ENCODE measurements around the gene CRHBP. TPM values are rescaled to one million over a fixed set of nuclear protein-coding genes. Genes with fewer than 3 reads are reported as not detected.

The CRHBP gene
- total and polyA plus RNA-seq, 8 donors = 0.31 to 1.2 (median 0.57) TPM; not detected in 4

DNA sequence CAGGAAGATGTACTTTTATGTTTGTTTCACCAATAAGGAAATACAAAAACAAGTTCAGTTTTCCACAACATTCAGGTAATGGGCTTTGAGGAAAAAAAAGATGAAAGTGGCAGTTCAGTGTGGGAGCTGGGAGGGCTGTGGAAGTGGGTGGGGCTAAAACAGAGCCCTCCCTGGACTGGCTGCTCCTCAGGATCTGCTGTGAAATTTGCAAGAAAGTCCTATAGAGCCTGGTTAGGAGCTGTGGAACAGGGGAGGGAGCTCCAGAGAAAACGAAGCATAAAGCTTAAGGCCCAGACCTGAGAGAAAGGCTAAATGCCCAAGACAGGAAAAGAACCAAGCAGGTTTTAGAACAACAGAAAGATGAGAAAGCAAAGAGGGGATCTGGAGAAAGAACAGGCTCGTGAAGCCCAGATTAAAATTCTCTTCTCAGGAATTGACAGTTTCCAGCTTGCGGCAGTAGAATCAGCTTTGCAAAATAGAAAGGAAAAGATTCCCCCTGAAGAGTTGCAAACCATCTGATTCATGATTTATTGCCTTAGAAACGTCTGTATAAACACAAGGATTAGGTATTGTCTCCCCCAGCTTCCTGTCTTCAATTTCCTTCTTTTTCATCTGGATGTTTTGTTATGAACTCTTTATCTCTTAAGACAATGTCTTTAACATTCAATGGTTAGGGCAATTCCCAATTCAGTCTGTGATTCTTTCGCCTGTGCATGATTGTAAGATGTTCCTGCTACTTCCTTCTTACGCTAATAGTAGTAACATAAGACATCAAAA lies 26.3 kb upstream of the CRHBP start:
- no peak for DNase-seq
- no peak for FAIRE-seq
- TF ChIP-seq CTCF (IDR thresholded peaks at IDR 0.05) = no peak
- H3K9me3 ChIP-seq = no peaks in the 10 kb centered on the region
- H3K36me3 ChIP-seq = no peaks in the 10 kb centered on the region
- H3K27ac ChIP-seq = no peak overlapping the region
- intact Hi-C loops (cut with DNase I) = no loop called here
- H3K4me1 ChIP-seq = no peaks in the 10 kb centered on the region
- no peak overlapping the region for H3K4me3 ChIP-seq
- H3K27me3 ChIP-seq = no peaks in the 10 kb centered on the region
- WGBS, 2 donors = 58 to 63% methylated on average over 6 of the region's 6 CpGs
- no peak for ATAC-seq

DNA sequence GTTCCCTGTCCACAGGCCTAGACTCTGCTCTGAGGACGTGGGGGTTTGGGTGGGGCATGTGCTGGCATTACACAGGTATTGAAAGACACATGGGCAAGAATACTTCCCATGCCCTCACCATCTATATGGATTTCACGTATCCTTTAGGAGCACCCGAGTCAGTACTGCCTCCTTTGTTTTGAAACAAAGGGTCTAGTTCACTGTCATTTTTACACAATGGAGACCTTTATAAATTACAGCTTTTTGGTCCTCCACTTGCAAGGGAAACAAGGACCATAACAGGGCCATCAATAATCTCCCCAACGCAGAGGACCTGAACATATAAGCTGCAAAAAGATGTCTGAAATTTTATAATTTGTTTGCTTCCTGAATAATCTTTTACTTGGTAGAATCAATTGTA lies 24.9 kb upstream of the CRHBP start:
- FAIRE-seq (no peak), DNase-seq (no peak), ATAC-seq (no peak)
- H3K4me3 ChIP-seq = no peak overlapping the region
- H3K9me3 ChIP-seq = no peaks in the 10 kb centered on the region
- H3K27me3 ChIP-seq = no peaks in the 10 kb centered on the region
- no peaks in the 10 kb centered on the region for H3K36me3 ChIP-seq
- no peak overlapping the region for H3K27ac ChIP-seq
- no peak for TF ChIP-seq CTCF (IDR thresholded peaks at IDR 0.05)
- intact Hi-C loops (cut with DNase I) = no loop called here
- WGBS, 2 donors = 59 to 67% methylated on average over 4 of the region's 4 CpGs
- H3K4me1 ChIP-seq = no peaks in the 10 kb centered on the region

DNA sequence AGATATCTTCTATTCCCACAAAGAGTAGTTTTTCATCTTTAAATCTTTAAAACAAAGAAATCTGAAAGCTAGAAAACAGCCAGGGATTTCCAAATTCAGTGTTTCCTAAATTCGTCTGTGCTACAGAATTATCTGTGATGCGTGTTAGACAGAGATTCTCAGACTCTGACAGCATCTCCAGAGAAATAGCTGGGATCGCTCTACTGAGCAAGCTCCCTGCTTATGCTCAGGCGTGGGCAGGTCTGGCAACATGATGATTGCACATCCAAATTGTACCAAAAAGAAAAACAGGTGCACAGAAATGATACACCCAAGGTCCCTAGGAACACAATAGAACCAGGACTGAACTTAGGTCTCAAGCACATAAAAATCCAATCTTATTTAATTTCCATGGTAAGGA lies 22.8 kb upstream of the CRHBP start:
- no peak overlapping the region for H3K4me3 ChIP-seq
- no peak for TF ChIP-seq CTCF (IDR thresholded peaks at IDR 0.05)
- WGBS, 2 donors = 61 to 70% methylated on average over 4 of the region's 4 CpGs
- H3K27ac ChIP-seq = no peak overlapping the region
- DNase-seq = no peak
- FAIRE-seq = no peak
- H3K9me3 ChIP-seq = no peaks in the 10 kb centered on the region
- intact Hi-C loops (cut with DNase I) = no loop called here
- H3K36me3 ChIP-seq = no peaks in the 10 kb centered on the region
- H3K4me1 ChIP-seq = no peaks in the 10 kb centered on the region
- no peaks in the 10 kb centered on the region for H3K27me3 ChIP-seq
- ATAC-seq = no peak

DNA sequence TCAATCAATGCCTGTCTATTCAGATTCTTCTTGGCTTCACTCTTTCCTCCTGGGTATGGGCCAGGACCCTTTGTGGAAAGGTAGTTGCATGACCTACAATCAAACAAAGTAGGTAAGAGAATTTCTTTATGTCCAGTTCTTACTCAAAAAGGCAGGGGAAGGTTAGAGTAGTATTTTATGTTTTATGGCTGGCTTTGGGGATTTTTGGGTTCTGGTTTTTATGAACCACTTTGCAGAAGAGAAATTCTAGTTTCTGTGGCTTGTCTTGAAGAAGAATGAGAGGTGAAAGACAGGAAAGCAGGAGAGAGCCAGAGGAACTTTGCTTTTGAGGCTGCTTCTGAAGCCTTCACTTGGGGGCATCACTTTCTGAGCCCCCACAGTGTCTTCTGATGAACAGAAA lies 14.7 kb upstream of the CRHBP start:
- ATAC-seq (no peak), FAIRE-seq (no peak), DNase-seq (no peak)
- Histone ChIP-seq H3K36me3 (no peaks in the 10 kb centered on the region), H3K27me3 (no peaks in the 10 kb centered on the region), H3K4me1 (no peaks in the 10 kb centered on the region), H3K4me3 (no peak overlapping the region), H3K9me3 (no peaks in the 10 kb centered on the region), H3K27ac (no peak overlapping the region)
- no peak for TF ChIP-seq CTCF (IDR thresholded peaks at IDR 0.05)
- intact Hi-C loops (cut with DNase I) = no loop called here

DNA sequence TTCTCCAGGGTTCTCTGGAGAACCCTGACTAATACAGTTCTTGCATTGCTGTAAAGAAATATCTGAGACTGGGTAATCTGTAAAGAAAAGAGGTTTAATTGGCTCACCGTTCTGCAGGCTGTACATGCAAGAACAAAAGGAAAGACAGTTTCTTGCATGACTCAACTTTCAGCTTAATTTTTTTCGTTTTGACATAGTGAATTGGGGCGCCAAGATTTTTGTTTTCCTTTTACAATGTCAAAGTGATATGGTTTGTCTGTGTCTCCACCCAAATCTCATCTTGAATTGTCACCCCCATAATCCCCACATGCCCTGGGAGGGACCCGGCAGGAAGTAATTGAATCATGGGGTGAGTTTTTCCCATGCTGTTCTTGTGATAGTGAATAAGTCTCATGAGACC lies 11.8 kb upstream of the CRHBP start:
- Histone ChIP-seq H3K27me3 (no peaks in the 10 kb centered on the region), H3K4me1 (no peaks in the 10 kb centered on the region), H3K27ac (no peak overlapping the region), H3K9me3 (no peaks in the 10 kb centered on the region), H3K36me3 (no peaks in the 10 kb centered on the region), H3K4me3 (no peak overlapping the region)
- WGBS, 2 donors = 76 to 87% methylated on average over 4 of the region's 4 CpGs
- DNase-seq (no peak), ATAC-seq (no peak), FAIRE-seq (no peak)
- no peak for TF ChIP-seq CTCF (IDR thresholded peaks at IDR 0.05)
- intact Hi-C loops (cut with DNase I) = no loop called here

Data from pancreas (tissue), 10 donors.